GM12878 (cell line): ENCODE measurements around the gene IDH3A. TPM values are rescaled to one million over a fixed set of nuclear protein-coding genes. Genes with fewer than 3 reads are reported as not detected.

Source experiments
- ATAC-seq: fragments of 200-7000 bp; cut with Tn5 transposase; 3 replicates; pipeline ENCODE4 v1.9.1; 2020; ENCODE audit warnings: mild to moderate bottlenecking, moderate library complexity
- Bru-seq: library from RNA; stranded (reverse); fragments of 400-500 nt; gene quantifications from one replicate; lab custom pipeline; 2021; lab: Mats Ljungman, UMichigan
- BruChase-seq, 2 experiments: library from RNA; stranded (reverse); fragments of 400-500 nt; gene quantifications; one replicate each; lab custom pipeline; 2021; lab: Mats Ljungman, UMichigan
- BruUV-seq: library from RNA; stranded (reverse); fragments of 400-500 nt; replicated peaks from 2 replicates; lab custom pipeline; 2021; lab: Mats Ljungman, UMichigan
- CTCF ChIA-PET: fragments of 300-600 bp; sonication (Branson Sonifier 250); formaldehyde crosslinking; extraction: SDS; loops from one replicate; lab custom pipeline; 2021; ENCODE audit warnings: inconsistent platforms; lab: Yijun Ruan, JAX
- POLR2A ChIA-PET: fragments of 350-600 bp; formaldehyde crosslinking; extraction: SDS; loops from one replicate; lab custom pipeline; 2021; ENCODE audit warnings: inconsistent platforms; lab: Charles Lee
- RAD21 ChIA-PET: fragments of 300-600 bp; sonication (Branson Sonifier 250); formaldehyde crosslinking; loops from one replicate; lab custom pipeline; 2023; ENCODE audit warnings: antibody characterized with exemption; ENCODE audit not compliant: unreplicated experiment; lab: Charles Lee
- SMC1A ChIA-PET: fragments of 300-600 bp; sonication (Branson Sonifier 250); formaldehyde crosslinking; loops from one replicate; lab custom pipeline; 2023; ENCODE audit not compliant: unreplicated experiment, uncharacterized antibody; lab: Charles Lee
- DNase-seq: peaks from one replicate; pipeline ENCODE4 v3.0.0-alpha.2; 2011; ENCODE audit warnings: low read depth, low spot score
- FAIRE-seq: peaks from 3 replicates; lab custom pipeline; 2011; peaks lifted over from hg19 to GRCh38; lab: Jason Lieb, UNC
- H2AFZ ChIP-seq: 2 replicates; pipeline ENCODE4 v1.6.0; 2011; ENCODE audit warnings: low read depth, low read length, control low read depth; ENCODE audit not compliant: control insufficient read depth
- H3K27ac ChIP-seq: 2 replicates; pipeline ENCODE4 v1.5.1; 2011; ENCODE audit warnings: control low read depth; ENCODE audit not compliant: control insufficient read depth, insufficient read depth
- H3K27me3 ChIP-seq, 2 experiments: replicated peaks in 1 of 2; 2 replicates each; pipeline versions ENCODE4 v1.6.0 to v1.6.1; 2011; ENCODE audit warnings: low read length in 1 of 2; ENCODE audit not compliant: control insufficient read depth in 2 of 2, insufficient read depth in 2 of 2
- H3K36me3 ChIP-seq, 2 experiments: 2 replicates each; pipeline ENCODE4 v1.5.1; 2011; ENCODE audit warnings: low read length in 1 of 2; ENCODE audit not compliant: control insufficient read depth in 2 of 2, insufficient read depth in 2 of 2
- H3K4me1 ChIP-seq: 2 replicates; pipeline ENCODE4 v1.6.1; 2011; ENCODE audit warnings: mild to moderate bottlenecking, low read length, moderate library complexity, mixed read lengths; ENCODE audit not compliant: control insufficient read depth, insufficient read depth
- H3K4me2 ChIP-seq: 2 replicates; pipeline ENCODE4 v1.6.0; 2011; ENCODE audit warnings: control low read depth; ENCODE audit not compliant: control insufficient read depth, insufficient read depth
- H3K4me3 ChIP-seq: fragments of 200-600 bp; sonication (generic); 2 replicates; pipeline ENCODE4 v1.5.1; 2016
- H3K79me2 ChIP-seq: 2 replicates; pipeline ENCODE4 v1.6.0; 2011; ENCODE audit warnings: low read length; ENCODE audit not compliant: control insufficient read depth, insufficient read depth
- H3K9ac ChIP-seq: 2 replicates; pipeline ENCODE4 v1.8.0; 2011; ENCODE audit warnings: low read length, control low read depth, mixed read lengths; ENCODE audit not compliant: control insufficient read depth, insufficient read depth
- H3K9me3 ChIP-seq: replicated peaks from 3 replicates; pipeline ENCODE4 v1.5.1; 2011; ENCODE audit warnings: mild to moderate bottlenecking, low read length; ENCODE audit not compliant: control insufficient read depth, insufficient read depth
- H4K20me1 ChIP-seq: 2 replicates; pipeline ENCODE4 v1.6.0; 2011; ENCODE audit not compliant: control insufficient read depth, insufficient read depth
- MYB ChIP-seq: fragments of 150-350 bp; IDR thresholded peaks from 2 replicates; pipeline ENCODE4 v1.6.1; 2014; ENCODE audit warnings: mild to moderate bottlenecking, low read depth, low read length, borderline replicate concordance
- NRF1 ChIP-seq: conservative IDR thresholded peaks from 2 replicates; pipeline ENCODE4 v1.6.1; 2011; ENCODE audit warnings: mild to moderate bottlenecking, low read depth, low read length, improper control_type of control experiment
- PML ChIP-seq: IDR thresholded peaks from 2 replicates; pipeline ENCODE4 v1.6.1; 2012; ENCODE audit warnings: low read length, inconsistent platforms
- RAD21 ChIP-seq: IDR thresholded peaks from 2 replicates; pipeline ENCODE4 v1.6.1; 2011; ENCODE audit warnings: mild to moderate bottlenecking, low read depth, low read length, moderate library complexity; ENCODE audit not compliant: insufficient read depth
- RBBP5 ChIP-seq: fragments of 200-600 bp; sonication (generic); conservative IDR thresholded peaks from 2 replicates; pipeline ENCODE4 v1.6.1; 2016
- RCOR1 ChIP-seq: conservative IDR thresholded peaks from 2 replicates; pipeline ENCODE4 v1.6.1; 2012; ENCODE audit warnings: low read depth, low read length, improper control_type of control experiment
- SPI1 ChIP-seq: IDR thresholded peaks from 2 replicates; pipeline ENCODE4 v1.6.1; 2011; ENCODE audit warnings: low read depth, mild to moderate bottlenecking, low read length, moderate library complexity, borderline replicate concordance; ENCODE audit not compliant: insufficient read depth
- SRF ChIP-seq, 2 experiments: IDR thresholded peaks; 2 replicates each; pipeline ENCODE4 v1.6.1; 2011; ENCODE audit warnings: low read depth in 2 of 2, low read length in 2 of 2, mild to moderate bottlenecking in 1 of 2, moderate library complexity in 1 of 2
- SUPT20H ChIP-seq: IDR thresholded peaks from 2 replicates; pipeline ENCODE4 v1.6.1; 2011; ENCODE audit warnings: low read depth, mild to moderate bottlenecking, low read length, moderate library complexity, borderline replicate concordance; ENCODE audit not compliant: control insufficient read depth
- ZNF207 ChIP-seq: fragments of 450-650 bp; IDR thresholded peaks from 2 replicates; pipeline ENCODE4 v1.6.1; 2014; ENCODE audit warnings: antibody characterized with exemption, mild to moderate bottlenecking, borderline replicate concordance
- WGBS: methylation state at CpG from one replicate; pipeline ENCODE4 v1.1.6; 2016; ENCODE audit warnings: low lambda C conversion rate; ENCODE audit not compliant: insufficient replicate concordance, insufficient coverage; ENCODE audit errors: missing lambda C conversion rate; 5-methylcytosine and 5-hydroxymethylcytosine counted together
- in situ Hi-C: fragments of 300-500 bp; cut with MboI; formaldehyde crosslinking; loops from 9 replicates; pipeline ENCODE4 v1.14.3; 2018; ENCODE audit warnings: mixed read lengths
- intact Hi-C: fragments of 100-400 bp; cut with micrococcal nuclease; formaldehyde crosslinking; loops from one replicate; pipeline ENCODE4 v1.14.2; 2022; ENCODE audit not compliant: unreplicated experiment
- long read RNA-seq, 2 experiments: library from polyadenylated mRNA; unstranded; transcript quantifications; one replicate each; pipeline ENCODE4 v2.0.0, GENCODE V29; 2019 to 2020
- polyA minus RNA-seq, 3 experiments: library from RNA; depleted of rRNA, polyadenylated mRNA; stranded (reverse); fragments of >200 nt; gene quantifications; 2 replicates each; pipeline ENCODE4 v1.2.3, GENCODE V29; 2011
- polyA plus RNA-seq, 11 experiments: library from polyadenylated mRNA; depleted of rRNA in 4 of 11; unstranded in 6 of 11; stranded (reverse) in 5 of 11; fragments of >200 nt; fragmentation: Nextera tagmentation in 4 of 11; fragmentation: Illumina TruSeq in 1 of 11; extraction: Ambion mirVana in 4 of 11; extraction: Trizol in 1 of 11; gene quantifications; 1 replicate in 1 of 11; 2 replicates in 10 of 11; pipeline versions ENCODE4 v1.2.1 to v1.2.3, GENCODE V29; 2011 to 2016; ENCODE audit warnings: inconsistent platforms in 2 of 11, missing spikeins in 2 of 11, low read depth in 1 of 11
- total RNA-seq, 4 experiments: library from RNA; depleted of rRNA in 3 of 4; stranded (reverse); fragments of >200 nt in 3 of 4; fragmentation: Illumina TruSeq in 1 of 4; extraction: Trizol in 1 of 4; gene quantifications; 2 replicates each; pipeline versions ENCODE4 v1.2.1 to v1.2.3, GENCODE V29; 2013 to 2021
- TF ChIP-seq, protein P1 (sequence below): fragments of 150-350 bp; IDR thresholded peaks from 2 replicates; pipeline ENCODE4 v1.6.1; 2014; ENCODE audit warnings: mild to moderate bottlenecking, low read depth, low read length
- TF ChIP-seq, protein P2 (sequence below): IDR thresholded peaks from 2 replicates; pipeline ENCODE4 v1.6.1; 2011; ENCODE audit warnings: borderline replicate concordance, low read depth, mild to moderate bottlenecking, moderate library complexity, low read length; ENCODE audit not compliant: insufficient read depth, poor library complexity, severe bottlenecking
- TF ChIP-seq, protein P3 (sequence below): fragments of 450-650 bp; IDR thresholded peaks from 2 replicates; pipeline ENCODE4 v1.6.1; 2017; ENCODE audit warnings: borderline replicate concordance

IDH3A gene
- total RNA-seq (2013; cell fraction: nucleolus; rRNA removed): 101 and 106 TPM in 2 replicates
- 83.9 and 99.1 TPM in 2 replicates for total RNA-seq (2014; rRNA removed)
- total RNA-seq (2014; rRNA removed; fragmentation: Illumina TruSeq; extraction: Trizol): 105 and 121 TPM in 2 replicates
- 175 and 193 TPM in 2 replicates for total RNA-seq (2021)
- 56.2 TPM for polyA plus RNA-seq (2011; ENCODE audit: low read depth)
- polyA plus RNA-seq (2011; rRNA removed): 238 and 315 TPM in 2 replicates
- polyA plus RNA-seq (2011; cell fraction: cytosol; rRNA removed): 108 and 181 TPM in 2 replicates
- 117 and 147 TPM in 2 replicates for polyA plus RNA-seq (2011; cell fraction: nucleus; rRNA removed)
- polyA plus RNA-seq (2012): 82.5 and 109 TPM in 2 replicates
- 173 and 178 TPM in 2 replicates for polyA plus RNA-seq (2014; fragmentation: Illumina TruSeq; extraction: Trizol)
- polyA plus RNA-seq (2014; fragmentation: Nextera tagmentation; extraction: Ambion mirVana): 100 to 1,000 TPM; 197 to 231 TPM
- 123 and 125 TPM in 2 replicates for polyA plus RNA-seq (2014; rRNA removed)
- 100 to 1,000 TPM; 245 to 254 TPM for polyA plus RNA-seq (2016; fragmentation: Nextera tagmentation; extraction: Ambion mirVana)
- 172 and 266 TPM in 2 replicates for polyA minus RNA-seq (2011; rRNA and poly(A)+ RNA removed)
- polyA minus RNA-seq (2011; cell fraction: cytosol; rRNA and poly(A)+ RNA removed): 75.4 and 97.9 TPM in 2 replicates
- polyA minus RNA-seq (2011; cell fraction: nucleus; rRNA and poly(A)+ RNA removed): 43.5 and 60.8 TPM in 2 replicates
- percentile 88 among the genes with signal in this experiment for Bru-seq, nascent RNA
- percentile 96 among the genes with signal in this experiment for BruChase-seq, experiment 1, labeled RNA remaining after a 6-hour chase
- percentile 93 among the genes with signal in this experiment for BruChase-seq, experiment 2, labeled RNA remaining after a 2-hour chase
- long read RNA-seq, experiment 1, full-length matches to known transcripts: 175 of 205 reads
- long read RNA-seq, experiment 1, partial matches to known transcripts: 9 of 205 reads
- long read RNA-seq, experiment 1, other reads (novel, unspliced or antisense): 21 of 205 reads
- long read RNA-seq, experiment 2, full-length matches to known transcripts: 1,392 of 1,575 reads
- long read RNA-seq, experiment 2, partial matches to known transcripts: 35 of 1,575 reads
- long read RNA-seq, experiment 2, other reads (novel, unspliced or antisense): 148 of 1,575 reads

DNA sequence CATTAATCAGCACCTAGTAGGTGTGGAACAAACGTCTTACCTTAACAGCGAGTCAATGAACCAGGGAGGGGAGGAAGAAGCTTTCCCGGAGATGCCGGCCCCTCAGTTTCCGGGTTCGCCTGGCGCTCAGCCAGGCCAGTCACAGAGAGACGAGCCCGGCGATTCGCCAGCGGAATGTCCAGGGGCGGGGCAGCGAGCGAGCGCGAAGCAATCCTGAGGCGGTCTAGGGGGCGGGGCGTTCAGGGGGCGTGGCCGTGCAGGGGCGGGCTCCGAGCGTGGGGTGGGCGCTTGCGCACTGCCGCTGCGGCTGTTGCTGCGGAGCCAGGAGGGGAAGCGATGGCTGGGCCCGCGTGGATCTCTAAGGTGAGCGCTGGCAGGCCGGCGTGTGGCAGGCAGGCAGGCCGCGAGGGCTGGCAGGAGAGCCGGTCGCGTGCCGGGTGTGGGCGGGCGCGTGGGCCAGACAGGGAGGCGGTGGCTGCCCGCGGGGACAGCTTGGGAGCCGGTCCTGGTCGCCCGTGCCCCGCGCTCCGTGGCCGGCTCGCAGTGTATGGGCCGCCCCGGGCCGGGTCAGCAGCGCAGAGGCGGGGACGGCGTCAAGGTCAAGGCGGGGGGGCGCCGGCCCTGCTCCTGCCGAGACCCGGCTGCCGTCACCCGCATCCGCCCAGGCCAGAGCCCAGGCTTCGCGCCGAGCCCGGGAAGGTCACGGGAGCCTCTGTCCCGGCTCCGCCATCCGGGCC lies at the start of gene IDH3A:
Gene IDH3A, plus strand, starts transcription at position 295 of the 737 bp plus-strand sequence. Its CDS starts 42 bp downstream, at position 337.
- Histone ChIP-seq H3K27ac (peak within 1 kb of the TSS; percentile 84), H3K79me2 (peaks cover 53% of the 10 kb centered on the region), H3K36me3 (no peaks in the 10 kb centered on the region; a peak in 1 of 4 replicates), H3K27me3 (no peaks in the 10 kb centered on the region), H3K4me1 (peaks cover 13% of the 10 kb centered on the region), H3K9me3 (no peaks in the 10 kb centered on the region), H3K9ac (peak within 1 kb of the TSS; percentile 85), H2AFZ (peak within 1 kb of the TSS; percentile 88), H3K4me2 (peak within 1 kb of the TSS; percentile 92), H4K20me1 (no peaks in the 10 kb centered on the region), H3K4me3 (peak within 1 kb of the TSS; percentile 87)
- CTCF ChIA-PET: interaction anchor here (1.1 to 4.5 kb wide), 9 partner anchors 15 to 84 kb away, joined by 3 to 38 read pairs (median 5); partner anchors contain the start of gene CIB2
- ATAC-seq: peak; percentile 91
- POLR2A ChIA-PET: interaction anchor here (0.7 to 4.8 kb wide), 12 partner anchors 14 to 83 kb away, joined by 3 to 75 read pairs (median 6); no protein-coding TSS in a partner anchor
- in situ Hi-C loops (no loop called here), intact Hi-C loops (loop anchor here (2.0 kb wide), 1 partner anchor 18 kb away; the partner anchor contains the start of gene CIB2)
- BruUV-seq: TSS peak; percentile 72
- 1% methylated on average over 46 of the region's 79 CpGs for WGBS
- peak; percentile 80 for DNase-seq
- FAIRE-seq: peak; percentile 31
- SMC1A ChIA-PET: interaction anchor here (0.9 to 8.2 kb wide), 8 partner anchors 9 to 81 kb away, joined by 3 to 152 read pairs (median 3); no protein-coding TSS in a partner anchor
- RAD21 ChIA-PET: interaction anchor here (0.5 to 7.3 kb wide), 13 partner anchors 11 to 442 kb away, joined by 3 to 53 read pairs (median 5); partner anchors contain the start of gene CIB2
- TF ChIP-seq, protein P1, sequence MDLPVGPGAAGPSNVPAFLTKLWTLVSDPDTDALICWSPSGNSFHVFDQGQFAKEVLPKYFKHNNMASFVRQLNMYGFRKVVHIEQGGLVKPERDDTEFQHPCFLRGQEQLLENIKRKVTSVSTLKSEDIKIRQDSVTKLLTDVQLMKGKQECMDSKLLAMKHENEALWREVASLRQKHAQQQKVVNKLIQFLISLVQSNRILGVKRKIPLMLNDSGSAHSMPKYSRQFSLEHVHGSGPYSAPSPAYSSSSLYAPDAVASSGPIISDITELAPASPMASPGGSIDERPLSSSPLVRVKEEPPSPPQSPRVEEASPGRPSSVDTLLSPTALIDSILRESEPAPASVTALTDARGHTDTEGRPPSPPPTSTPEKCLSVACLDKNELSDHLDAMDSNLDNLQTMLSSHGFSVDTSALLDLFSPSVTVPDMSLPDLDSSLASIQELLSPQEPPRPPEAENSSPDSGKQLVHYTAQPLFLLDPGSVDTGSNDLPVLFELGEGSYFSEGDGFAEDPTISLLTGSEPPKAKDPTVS: no peak
- TF ChIP-seq PML (peak; percentile 92), RAD21 (no peak), SUPT20H (no peak), MYB (no peak), SPI1 (no peak), NRF1 (peak; percentile 50), ZNF207 (peak; percentile 76; the same call in 1 of the 2 replicates), RBBP5 (no peak), RCOR1 (no peak), SRF (IDR thresholded peaks at IDR 0.05; ENCODE audit: low read depth in 2 of 2, low read length in 2 of 2) (no peak)
- TF ChIP-seq, protein P2, sequence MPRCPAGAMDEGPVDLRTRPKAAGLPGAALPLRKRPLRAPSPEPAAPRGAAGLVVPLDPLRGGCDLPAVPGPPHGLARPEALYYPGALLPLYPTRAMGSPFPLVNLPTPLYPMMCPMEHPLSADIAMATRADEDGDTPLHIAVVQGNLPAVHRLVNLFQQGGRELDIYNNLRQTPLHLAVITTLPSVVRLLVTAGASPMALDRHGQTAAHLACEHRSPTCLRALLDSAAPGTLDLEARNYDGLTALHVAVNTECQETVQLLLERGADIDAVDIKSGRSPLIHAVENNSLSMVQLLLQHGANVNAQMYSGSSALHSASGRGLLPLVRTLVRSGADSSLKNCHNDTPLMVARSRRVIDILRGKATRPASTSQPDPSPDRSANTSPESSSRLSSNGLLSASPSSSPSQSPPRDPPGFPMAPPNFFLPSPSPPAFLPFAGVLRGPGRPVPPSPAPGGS: no peak
- TF ChIP-seq, protein P3, sequence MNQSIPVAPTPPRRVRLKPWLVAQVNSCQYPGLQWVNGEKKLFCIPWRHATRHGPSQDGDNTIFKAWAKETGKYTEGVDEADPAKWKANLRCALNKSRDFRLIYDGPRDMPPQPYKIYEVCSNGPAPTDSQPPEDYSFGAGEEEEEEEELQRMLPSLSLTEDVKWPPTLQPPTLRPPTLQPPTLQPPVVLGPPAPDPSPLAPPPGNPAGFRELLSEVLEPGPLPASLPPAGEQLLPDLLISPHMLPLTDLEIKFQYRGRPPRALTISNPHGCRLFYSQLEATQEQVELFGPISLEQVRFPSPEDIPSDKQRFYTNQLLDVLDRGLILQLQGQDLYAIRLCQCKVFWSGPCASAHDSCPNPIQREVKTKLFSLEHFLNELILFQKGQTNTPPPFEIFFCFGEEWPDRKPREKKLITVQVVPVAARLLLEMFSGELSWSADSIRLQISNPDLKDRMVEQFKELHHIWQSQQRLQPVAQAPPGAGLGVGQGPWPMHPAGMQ: no peak
